HepG2 (cell line): ENCODE data around the gene NDE1. TPM values are rescaled to one million over a fixed set of nuclear protein-coding genes. Genes with fewer than 3 reads are reported as not detected.

Experiments used
- ATF7 ChIP-seq, 2 experiments: fragments of 450-650 bp in 1 of 2; sonication (generic) in 1 of 2; formaldehyde crosslinking in 1 of 2; IDR thresholded peaks; 2 replicates each; pipeline versions ENCODE4 v1.4.0 to v1.6.1; 2016 to 2020; ENCODE audit warnings: antibody characterized with exemption in 1 of 2, mild to moderate bottlenecking in 1 of 2, missing genetic modification reagents in 1 of 2
- ELF3 ChIP-seq: IDR thresholded peaks from 2 replicates; pipeline ENCODE4 v1.6.1; 2016; ENCODE audit warnings: missing genetic modification reagents, missing compliant biosample characterization
- IKZF4 ChIP-seq: sonication (generic); formaldehyde crosslinking; IDR thresholded peaks from 2 replicates; pipeline ENCODE4 v1.5.1; 2020; ENCODE audit warnings: borderline replicate concordance, mild to moderate bottlenecking, low read depth, missing genetic modification reagents; ENCODE audit errors: not compliant biosample characterization
- KMT2A ChIP-seq: sonication (generic); formaldehyde crosslinking; IDR thresholded peaks from 2 replicates; pipeline ENCODE4 v1.4.0; 2020; ENCODE audit warnings: missing genetic modification reagents
- NFKB2 ChIP-seq: sonication (generic); formaldehyde crosslinking; IDR thresholded peaks from 2 replicates; pipeline ENCODE4 v1.4.0; 2020; ENCODE audit warnings: missing genetic modification reagents, borderline replicate concordance
- SSRP1 ChIP-seq: IDR thresholded peaks from 2 replicates; pipeline ENCODE4 v1.6.1; 2016; ENCODE audit warnings: control low read depth
- TP53 ChIP-seq: sonication (generic); formaldehyde crosslinking; conservative IDR thresholded peaks from 2 replicates; pipeline ENCODE4 v1.4.0; 2020; ENCODE audit warnings: missing genetic modification reagents
- ZNF563 ChIP-seq: sonication (generic); formaldehyde crosslinking; IDR thresholded peaks from 2 replicates; pipeline ENCODE4 v1.8.0; 2022; ENCODE audit warnings: mild to moderate bottlenecking, moderate library complexity, missing genetic modification reagents
- ZNF678 ChIP-seq: sonication (generic); formaldehyde crosslinking; IDR thresholded peaks from 2 replicates; pipeline ENCODE4 v1.4.0; 2020; ENCODE audit warnings: mild to moderate bottlenecking, missing genetic modification reagents
- ZNF720 ChIP-seq: sonication (generic); formaldehyde crosslinking; IDR thresholded peaks from 2 replicates; pipeline ENCODE4 v1.4.0; 2020; ENCODE audit warnings: missing genetic modification reagents
- ZSCAN25 ChIP-seq: sonication (generic); formaldehyde crosslinking; IDR thresholded peaks from 2 replicates; pipeline ENCODE4 v1.8.0; 2022; ENCODE audit warnings: mild to moderate bottlenecking, missing genetic modification reagents
- ZSCAN29 ChIP-seq: sonication (generic); formaldehyde crosslinking; conservative IDR thresholded peaks from 2 replicates; pipeline ENCODE4 v1.4.0; 2020; ENCODE audit warnings: mild to moderate bottlenecking, missing genetic modification reagents
- polyA plus RNA-seq, 8 experiments: library from polyadenylated mRNA; depleted of rRNA in 3 of 8; stranded (reverse) in 7 of 8; unstranded in 1 of 8; fragments of >200 nt; fragmentation: Illumina TruSeq in 4 of 8; extraction: Trizol in 4 of 8; gene quantifications; 2 replicates each; pipeline versions ENCODE4 v1.2.1 to v1.2.3, GENCODE V29; 2011 to 2016; ENCODE audit warnings: low read depth in 4 of 8, missing spikeins in 1 of 8, mixed read lengths in 1 of 8; ENCODE audit not compliant: insufficient read depth in 1 of 8
- total RNA-seq, 5 experiments: library from RNA; depleted of rRNA; stranded (reverse); fragments of >200 nt; fragmentation: Illumina TruSeq; extraction: Trizol; gene quantifications; 2 replicates each; pipeline ENCODE4 v1.2.3, GENCODE V29; 2016; ENCODE audit warnings: low read depth in 1 of 5
- TF ChIP-seq, protein P1 (sequence below): sonication (generic); formaldehyde crosslinking; IDR thresholded peaks from 2 replicates; pipeline ENCODE4 v1.4.0; 2020; ENCODE audit warnings: missing genetic modification reagents, borderline replicate concordance
- TF ChIP-seq, protein P2 (sequence below): sonication (generic); formaldehyde crosslinking; IDR thresholded peaks from 2 replicates; pipeline ENCODE4 v1.9.0; 2021; ENCODE audit warnings: missing genetic modification reagents, borderline replicate concordance
- TF ChIP-seq, protein P3 (sequence below): sonication (generic); formaldehyde crosslinking; IDR thresholded peaks from 2 replicates; pipeline ENCODE4 v1.4.0; 2020; ENCODE audit warnings: low read depth, missing genetic modification reagents
- TF ChIP-seq, protein P4 (sequence below): sonication (generic); formaldehyde crosslinking; IDR thresholded peaks from 2 replicates; pipeline ENCODE4 v1.4.0; 2020; ENCODE audit warnings: missing genetic modification reagents, borderline replicate concordance

The NDE1 gene
- total and polyA plus RNA-seq, 2 of the 13 experiments (the other 11 are each of a cell fraction or from before 2014, with no cell fraction given) = 40.9 to 72.5 TPM

DNA sequence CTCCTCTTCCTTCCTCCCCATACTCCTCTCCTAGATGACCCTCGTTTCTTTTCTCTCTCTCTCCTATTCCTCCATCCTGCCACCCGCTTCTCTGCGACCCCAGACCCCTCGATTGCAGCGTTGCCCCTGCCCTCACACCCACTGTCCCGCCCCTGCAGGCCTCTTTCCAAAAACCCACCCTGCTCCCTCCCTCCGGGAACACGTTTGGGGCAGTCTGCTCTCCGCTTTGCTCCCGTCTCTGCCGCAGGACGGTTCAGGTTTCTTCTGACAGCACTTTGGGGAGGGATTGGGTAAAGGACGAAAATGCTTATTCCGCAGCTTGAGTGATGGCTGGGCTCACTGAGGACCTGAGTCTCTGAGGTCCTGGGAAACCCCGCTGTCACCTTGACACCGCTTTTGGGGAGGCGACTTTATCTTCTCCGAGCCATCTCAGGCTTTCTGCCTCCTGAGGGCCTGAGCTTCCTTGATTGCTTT is 690 bp downstream of the NDE1 start (continued):
- TF ChIP-seq KMT2A (CRISPR knock-in tag) (peak; percentile 53; the same call in 1 of the 2 replicates), ATF7 (IDR thresholded peaks at IDR 0.05) (no peak; the same call in 1 of the 2 replicates), ATF7 (CRISPR knock-in tag; IDR thresholded peaks at IDR 0.05) (no peak), ZNF720 (CRISPR knock-in tag) (no peak), TP53 (CRISPR knock-in tag) (no peak), ZSCAN29 (CRISPR knock-in tag) (no peak), NFKB2 (CRISPR knock-in tag) (peak; percentile 10; the same call in 1 of the 2 replicates), ZNF678 (CRISPR knock-in tag) (no peak), ELF3 (CRISPR knock-in tag) (no peak), IKZF4 (CRISPR knock-in tag) (no peak), SSRP1 (CRISPR knock-in tag) (no peak), ZNF563 (CRISPR knock-in tag) (no peak), ZSCAN25 (CRISPR knock-in tag) (no peak)
- TF ChIP-seq, protein P1, sequence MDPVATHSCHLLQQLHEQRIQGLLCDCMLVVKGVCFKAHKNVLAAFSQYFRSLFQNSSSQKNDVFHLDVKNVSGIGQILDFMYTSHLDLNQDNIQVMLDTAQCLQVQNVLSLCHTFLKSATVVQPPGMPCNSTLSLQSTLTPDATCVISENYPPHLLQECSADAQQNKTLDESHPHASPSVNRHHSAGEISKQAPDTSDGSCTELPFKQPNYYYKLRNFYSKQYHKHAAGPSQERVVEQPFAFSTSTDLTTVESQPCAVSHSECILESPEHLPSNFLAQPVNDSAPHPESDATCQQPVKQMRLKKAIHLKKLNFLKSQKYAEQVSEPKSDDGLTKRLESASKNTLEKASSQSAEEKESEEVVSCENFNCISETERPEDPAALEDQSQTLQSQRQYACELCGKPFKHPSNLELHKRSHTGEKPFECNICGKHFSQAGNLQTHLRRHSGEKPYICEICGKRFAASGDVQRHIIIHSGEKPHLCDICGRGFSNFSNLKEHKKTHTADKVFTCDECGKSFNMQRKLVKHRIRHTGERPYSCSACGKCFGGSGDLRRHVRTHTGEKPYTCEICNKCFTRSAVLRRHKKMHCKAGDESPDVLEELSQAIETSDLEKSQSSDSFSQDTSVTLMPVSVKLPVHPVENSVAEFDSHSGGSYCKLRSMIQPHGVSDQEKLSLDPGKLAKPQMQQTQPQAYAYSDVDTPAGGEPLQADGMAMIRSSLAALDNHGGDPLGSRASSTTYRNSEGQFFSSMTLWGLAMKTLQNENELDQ (CRISPR knock-in tag) = no peak
- TF ChIP-seq, protein P2, sequence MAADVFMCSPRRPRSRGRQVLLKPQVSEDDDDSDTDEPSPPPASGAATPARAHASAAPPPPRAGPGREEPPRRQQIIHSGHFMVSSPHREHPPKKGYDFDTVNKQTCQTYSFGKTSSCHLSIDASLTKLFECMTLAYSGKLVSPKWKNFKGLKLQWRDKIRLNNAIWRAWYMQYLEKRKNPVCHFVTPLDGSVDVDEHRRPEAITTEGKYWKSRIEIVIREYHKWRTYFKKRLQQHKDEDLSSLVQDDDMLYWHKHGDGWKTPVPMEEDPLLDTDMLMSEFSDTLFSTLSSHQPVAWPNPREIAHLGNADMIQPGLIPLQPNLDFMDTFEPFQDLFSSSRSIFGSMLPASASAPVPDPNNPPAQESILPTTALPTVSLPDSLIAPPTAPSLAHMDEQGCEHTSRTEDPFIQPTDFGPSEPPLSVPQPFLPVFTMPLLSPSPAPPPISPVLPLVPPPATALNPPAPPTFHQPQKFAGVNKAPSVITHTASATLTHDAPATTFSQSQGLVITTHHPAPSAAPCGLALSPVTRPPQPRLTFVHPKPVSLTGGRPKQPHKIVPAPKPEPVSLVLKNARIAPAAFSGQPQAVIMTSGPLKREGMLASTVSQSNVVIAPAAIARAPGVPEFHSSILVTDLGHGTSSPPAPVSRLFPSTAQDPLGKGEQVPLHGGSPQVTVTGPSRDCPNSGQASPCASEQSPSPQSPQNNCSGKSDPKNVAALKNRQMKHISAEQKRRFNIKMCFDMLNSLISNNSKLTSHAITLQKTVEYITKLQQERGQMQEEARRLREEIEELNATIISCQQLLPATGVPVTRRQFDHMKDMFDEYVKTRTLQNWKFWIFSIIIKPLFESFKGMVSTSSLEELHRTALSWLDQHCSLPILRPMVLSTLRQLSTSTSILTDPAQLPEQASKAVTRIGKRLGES (CRISPR knock-in tag) = no peak
- TF ChIP-seq, protein P3, sequence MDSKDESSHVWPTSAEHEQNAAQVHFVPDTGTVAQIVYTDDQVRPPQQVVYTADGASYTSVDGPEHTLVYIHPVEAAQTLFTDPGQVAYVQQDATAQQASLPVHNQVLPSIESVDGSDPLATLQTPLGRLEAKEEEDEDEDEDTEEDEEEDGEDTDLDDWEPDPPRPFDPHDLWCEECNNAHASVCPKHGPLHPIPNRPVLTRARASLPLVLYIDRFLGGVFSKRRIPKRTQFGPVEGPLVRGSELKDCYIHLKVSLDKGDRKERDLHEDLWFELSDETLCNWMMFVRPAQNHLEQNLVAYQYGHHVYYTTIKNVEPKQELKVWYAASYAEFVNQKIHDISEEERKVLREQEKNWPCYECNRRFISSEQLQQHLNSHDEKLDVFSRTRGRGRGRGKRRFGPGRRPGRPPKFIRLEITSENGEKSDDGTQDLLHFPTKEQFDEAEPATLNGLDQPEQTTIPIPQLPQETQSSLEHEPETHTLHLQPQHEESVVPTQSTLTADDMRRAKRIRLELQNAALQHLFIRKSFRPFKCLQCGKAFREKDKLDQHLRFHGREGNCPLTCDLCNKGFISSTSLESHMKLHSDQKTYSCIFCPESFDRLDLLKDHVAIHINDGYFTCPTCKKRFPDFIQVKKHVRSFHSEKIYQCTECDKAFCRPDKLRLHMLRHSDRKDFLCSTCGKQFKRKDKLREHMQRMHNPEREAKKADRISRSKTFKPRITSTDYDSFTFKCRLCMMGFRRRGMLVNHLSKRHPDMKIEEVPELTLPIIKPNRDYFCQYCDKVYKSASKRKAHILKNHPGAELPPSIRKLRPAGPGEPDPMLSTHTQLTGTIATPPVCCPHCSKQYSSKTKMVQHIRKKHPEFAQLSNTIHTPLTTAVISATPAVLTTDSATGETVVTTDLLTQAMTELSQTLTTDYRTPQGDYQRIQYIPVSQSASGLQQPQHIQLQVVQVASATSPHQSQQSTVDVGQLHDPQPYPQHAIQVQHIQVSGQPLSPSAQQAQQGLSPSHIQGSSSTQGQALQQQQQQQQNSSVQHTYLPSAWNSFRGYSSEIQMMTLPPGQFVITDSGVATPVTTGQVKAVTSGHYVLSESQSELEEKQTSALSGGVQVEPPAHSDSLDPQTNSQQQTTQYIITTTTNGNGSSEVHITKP = peak; percentile 9; the same call in 1 of the 2 replicates
- TF ChIP-seq, protein P4, sequence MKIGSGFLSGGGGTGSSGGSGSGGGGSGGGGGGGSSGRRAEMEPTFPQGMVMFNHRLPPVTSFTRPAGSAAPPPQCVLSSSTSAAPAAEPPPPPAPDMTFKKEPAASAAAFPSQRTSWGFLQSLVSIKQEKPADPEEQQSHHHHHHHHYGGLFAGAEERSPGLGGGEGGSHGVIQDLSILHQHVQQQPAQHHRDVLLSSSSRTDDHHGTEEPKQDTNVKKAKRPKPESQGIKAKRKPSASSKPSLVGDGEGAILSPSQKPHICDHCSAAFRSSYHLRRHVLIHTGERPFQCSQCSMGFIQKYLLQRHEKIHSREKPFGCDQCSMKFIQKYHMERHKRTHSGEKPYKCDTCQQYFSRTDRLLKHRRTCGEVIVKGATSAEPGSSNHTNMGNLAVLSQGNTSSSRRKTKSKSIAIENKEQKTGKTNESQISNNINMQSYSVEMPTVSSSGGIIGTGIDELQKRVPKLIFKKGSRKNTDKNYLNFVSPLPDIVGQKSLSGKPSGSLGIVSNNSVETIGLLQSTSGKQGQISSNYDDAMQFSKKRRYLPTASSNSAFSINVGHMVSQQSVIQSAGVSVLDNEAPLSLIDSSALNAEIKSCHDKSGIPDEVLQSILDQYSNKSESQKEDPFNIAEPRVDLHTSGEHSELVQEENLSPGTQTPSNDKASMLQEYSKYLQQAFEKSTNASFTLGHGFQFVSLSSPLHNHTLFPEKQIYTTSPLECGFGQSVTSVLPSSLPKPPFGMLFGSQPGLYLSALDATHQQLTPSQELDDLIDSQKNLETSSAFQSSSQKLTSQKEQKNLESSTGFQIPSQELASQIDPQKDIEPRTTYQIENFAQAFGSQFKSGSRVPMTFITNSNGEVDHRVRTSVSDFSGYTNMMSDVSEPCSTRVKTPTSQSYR = no peak
